ENCODE results near the gene RIPK4.

RIPK4 gene

DNA sequence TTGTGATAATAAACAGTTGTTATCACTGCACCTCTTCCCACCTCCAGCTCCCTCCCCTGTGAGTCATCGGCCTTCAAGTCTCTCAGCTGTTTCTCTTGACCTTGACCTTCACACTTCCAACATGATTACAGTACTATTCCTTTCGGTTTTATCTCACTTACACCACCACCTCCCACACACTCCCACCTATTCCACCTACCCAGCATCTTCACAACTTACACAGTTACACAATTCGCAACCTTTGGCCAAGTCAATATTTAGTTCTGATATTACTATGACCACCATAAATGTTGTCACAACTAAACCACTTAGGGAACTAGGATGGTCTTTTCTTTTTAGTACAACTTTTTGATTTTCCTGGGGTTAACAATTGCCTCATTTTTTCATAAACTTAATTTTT is 60.2 kb downstream of the RIPK4 start:
- no peak for DNase-seq
- H3K27me3 ChIP-seq (replicated peaks), result peaks cover 7% of the 10 kb centered on the region
- in situ Hi-C loops (cut with HindIII; ENCODE audit: low pct_ligation_motif_present, low sequenced_read_pairs), result no loop called here
- no peaks in the 10 kb centered on the region for H3K36me3 ChIP-seq (replicated peaks)
- no peak overlapping the region for H3K27ac ChIP-seq
- no peak overlapping the region for H3K4me3 ChIP-seq (ENCODE audit: low read depth, low read length)
- TF ChIP-seq, protein P1, sequence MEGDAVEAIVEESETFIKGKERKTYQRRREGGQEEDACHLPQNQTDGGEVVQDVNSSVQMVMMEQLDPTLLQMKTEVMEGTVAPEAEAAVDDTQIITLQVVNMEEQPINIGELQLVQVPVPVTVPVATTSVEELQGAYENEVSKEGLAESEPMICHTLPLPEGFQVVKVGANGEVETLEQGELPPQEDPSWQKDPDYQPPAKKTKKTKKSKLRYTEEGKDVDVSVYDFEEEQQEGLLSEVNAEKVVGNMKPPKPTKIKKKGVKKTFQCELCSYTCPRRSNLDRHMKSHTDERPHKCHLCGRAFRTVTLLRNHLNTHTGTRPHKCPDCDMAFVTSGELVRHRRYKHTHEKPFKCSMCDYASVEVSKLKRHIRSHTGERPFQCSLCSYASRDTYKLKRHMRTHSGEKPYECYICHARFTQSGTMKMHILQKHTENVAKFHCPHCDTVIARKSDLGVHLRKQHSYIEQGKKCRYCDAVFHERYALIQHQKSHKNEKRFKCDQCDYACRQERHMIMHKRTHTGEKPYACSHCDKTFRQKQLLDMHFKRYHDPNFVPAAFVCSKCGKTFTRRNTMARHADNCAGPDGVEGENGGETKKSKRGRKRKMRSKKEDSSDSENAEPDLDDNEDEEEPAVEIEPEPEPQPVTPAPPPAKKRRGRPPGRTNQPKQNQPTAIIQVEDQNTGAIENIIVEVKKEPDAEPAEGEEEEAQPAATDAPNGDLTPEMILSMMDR (IDR thresholded peaks at IDR 0.05; ENCODE audit: low read depth, low read length, missing control alignments), result no peak

- TF ChIP-seq, protein P1 (IDR thresholded peaks at IDR 0.05; ENCODE audit: low read depth, low read length, missing control alignments), result no peak
- no peak for DNase-seq
- H3K27ac ChIP-seq, result no peak overlapping the region
- peaks cover 5% of the 10 kb centered on the region for H3K27me3 ChIP-seq (replicated peaks)
- H3K36me3 ChIP-seq (replicated peaks), result no peaks in the 10 kb centered on the region
- in situ Hi-C loops (cut with HindIII; ENCODE audit: low pct_ligation_motif_present, low sequenced_read_pairs), result no loop called here
- no peak overlapping the region for H3K4me3 ChIP-seq (ENCODE audit: low read depth, low read length)
These were observed 60.6 kb downstream of the RIPK4 start for GRCh38 chr21:41706263-41706639.

- Histone ChIP-seq H3K27me3 (replicated peaks) (peaks cover 2% of the 10 kb centered on the region), H3K36me3 (replicated peaks) (no peaks in the 10 kb centered on the region), H3K4me3 (ENCODE audit: low read depth, low read length) (no peak overlapping the region), H3K27ac (no peak overlapping the region)
- TF ChIP-seq, protein P1 (IDR thresholded peaks at IDR 0.05; ENCODE audit: low read depth, low read length, missing control alignments), result no peak
- in situ Hi-C loops (cut with HindIII; ENCODE audit: low pct_ligation_motif_present, low sequenced_read_pairs), result no loop called here
- no peak for DNase-seq
These were observed 61.1 kb downstream of the RIPK4 start for GRCh38 chr21:41705546-41706262.

DNA sequence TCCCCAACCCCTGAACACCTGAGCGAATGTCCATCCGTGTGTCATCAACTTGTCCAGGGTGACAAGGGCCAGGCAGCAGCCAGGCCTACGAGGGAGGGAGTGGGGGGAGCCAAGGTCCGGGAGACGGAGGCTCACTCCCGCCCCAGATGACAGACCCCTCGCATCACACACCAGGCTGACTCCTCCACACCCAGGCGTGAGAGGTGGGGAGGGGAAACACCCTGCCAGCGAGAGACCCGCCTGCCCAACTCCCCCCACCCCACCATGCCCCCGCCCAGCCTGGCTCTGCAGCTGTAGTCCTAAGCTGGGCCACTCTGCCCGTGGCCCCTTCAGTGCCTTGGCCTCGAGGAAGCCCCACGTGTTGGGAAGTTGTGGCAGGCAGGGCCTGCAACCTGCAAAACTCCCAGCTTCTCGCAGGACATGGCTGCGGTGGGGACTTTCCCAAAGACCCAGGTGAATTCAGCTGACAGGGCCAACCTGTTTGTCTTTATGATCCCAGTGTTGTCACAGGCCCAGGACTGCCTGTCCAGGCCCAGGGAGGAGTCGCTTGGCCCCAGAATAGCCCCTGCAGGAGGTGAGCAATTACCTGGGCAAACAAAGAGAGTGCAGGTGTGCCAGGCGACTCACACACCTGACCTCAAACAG is 62.9 kb downstream of the RIPK4 start:
- DNase-seq, result no peak
- Histone ChIP-seq H3K36me3 (replicated peaks) (no peaks in the 10 kb centered on the region), H3K27ac (no peak overlapping the region), H3K4me3 (ENCODE audit: low read depth, low read length) (no peak overlapping the region), H3K27me3 (replicated peaks) (peaks cover 2% of the 10 kb centered on the region)
- TF ChIP-seq, protein P1 (IDR thresholded peaks at IDR 0.05; ENCODE audit: low read depth, low read length, missing control alignments), result no peak
- in situ Hi-C loops (cut with HindIII; ENCODE audit: low pct_ligation_motif_present, low sequenced_read_pairs), result no loop called here

DNA sequence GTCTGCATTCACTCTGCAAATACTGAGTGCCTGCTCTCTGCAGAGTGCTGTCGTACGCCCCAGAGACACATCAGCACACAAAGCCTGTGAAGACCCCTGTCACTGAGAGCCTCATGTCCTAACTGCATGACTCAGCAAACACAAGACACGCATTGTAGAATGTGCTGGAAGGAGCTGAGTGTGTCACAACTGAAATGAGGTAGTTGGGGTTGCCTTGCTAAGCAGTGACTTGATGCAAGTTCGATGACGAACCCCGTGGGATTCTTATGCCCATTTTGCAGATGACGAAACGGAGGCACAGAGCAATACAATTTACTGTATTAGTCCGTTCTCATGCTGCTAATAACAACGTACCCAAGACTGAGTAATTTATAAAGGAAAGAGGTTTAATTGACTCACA is 65.1 kb downstream of the RIPK4 start:
- in situ Hi-C loops (cut with HindIII; ENCODE audit: low pct_ligation_motif_present, low sequenced_read_pairs), result no loop called here
- Histone ChIP-seq H3K27ac (no peak overlapping the region), H3K4me3 (ENCODE audit: low read depth, low read length) (no peak overlapping the region), H3K27me3 (replicated peaks) (peaks cover 2% of the 10 kb centered on the region), H3K36me3 (replicated peaks) (no peaks in the 10 kb centered on the region)
- TF ChIP-seq, protein P1 (IDR thresholded peaks at IDR 0.05; ENCODE audit: low read depth, low read length, missing control alignments), result no peak
- DNase-seq, result no peak

Measured in brain microvascular endothelial cell (primary cell).